ENCODE measurements around the gene RDM1.

DNA sequence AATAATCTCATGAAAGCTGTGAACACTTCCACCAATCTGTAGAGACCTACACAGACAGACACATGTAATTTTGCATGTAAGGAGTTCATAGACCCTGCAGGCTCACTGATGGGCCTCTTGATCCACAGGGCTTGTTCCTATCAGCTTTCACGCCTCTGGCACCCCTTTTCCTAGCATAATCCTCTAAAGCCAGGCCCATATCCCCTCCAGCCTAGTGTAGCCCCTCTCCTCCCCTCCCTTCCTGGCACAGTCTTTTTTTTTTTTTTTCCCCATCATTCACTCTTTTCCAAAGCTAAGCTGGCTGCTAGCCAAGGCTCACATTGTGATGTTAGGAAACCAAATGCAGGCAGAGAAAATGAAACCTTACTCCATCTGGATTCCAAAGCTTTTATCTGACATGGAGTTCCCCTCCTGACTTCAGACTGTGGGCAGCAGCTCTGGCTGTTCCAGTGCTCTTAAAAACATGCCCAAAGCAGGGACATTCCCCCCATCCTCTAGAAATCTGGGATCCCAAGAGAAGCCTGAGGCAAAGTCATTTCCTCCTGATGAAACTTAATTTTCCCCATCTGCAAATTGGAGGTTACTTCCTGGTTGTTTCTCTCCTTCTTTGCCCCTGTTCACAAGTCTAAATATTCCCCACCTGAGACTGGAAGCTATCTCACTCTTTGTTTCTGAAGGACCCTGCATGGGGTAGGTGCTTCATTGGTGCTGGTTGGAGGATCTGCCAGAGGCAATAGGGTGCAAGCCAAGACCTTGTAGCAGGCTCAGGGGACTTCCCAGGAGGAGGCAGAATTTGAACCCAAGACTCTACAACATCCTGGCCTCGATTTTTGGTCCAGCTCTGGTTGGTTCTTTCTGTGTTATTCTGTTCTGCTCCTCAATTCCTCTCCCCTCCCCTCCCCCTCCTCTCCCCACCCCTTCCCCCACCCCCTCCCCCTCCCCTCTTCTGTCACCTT is 40.5 kb downstream of the RDM1 start:
- TF ChIP-seq, protein P1, sequence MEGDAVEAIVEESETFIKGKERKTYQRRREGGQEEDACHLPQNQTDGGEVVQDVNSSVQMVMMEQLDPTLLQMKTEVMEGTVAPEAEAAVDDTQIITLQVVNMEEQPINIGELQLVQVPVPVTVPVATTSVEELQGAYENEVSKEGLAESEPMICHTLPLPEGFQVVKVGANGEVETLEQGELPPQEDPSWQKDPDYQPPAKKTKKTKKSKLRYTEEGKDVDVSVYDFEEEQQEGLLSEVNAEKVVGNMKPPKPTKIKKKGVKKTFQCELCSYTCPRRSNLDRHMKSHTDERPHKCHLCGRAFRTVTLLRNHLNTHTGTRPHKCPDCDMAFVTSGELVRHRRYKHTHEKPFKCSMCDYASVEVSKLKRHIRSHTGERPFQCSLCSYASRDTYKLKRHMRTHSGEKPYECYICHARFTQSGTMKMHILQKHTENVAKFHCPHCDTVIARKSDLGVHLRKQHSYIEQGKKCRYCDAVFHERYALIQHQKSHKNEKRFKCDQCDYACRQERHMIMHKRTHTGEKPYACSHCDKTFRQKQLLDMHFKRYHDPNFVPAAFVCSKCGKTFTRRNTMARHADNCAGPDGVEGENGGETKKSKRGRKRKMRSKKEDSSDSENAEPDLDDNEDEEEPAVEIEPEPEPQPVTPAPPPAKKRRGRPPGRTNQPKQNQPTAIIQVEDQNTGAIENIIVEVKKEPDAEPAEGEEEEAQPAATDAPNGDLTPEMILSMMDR (IDR thresholded peaks at IDR 0.05): no peak
- TF ChIP-seq USF1 (IDR thresholded peaks at IDR 0.05; ENCODE audit: borderline replicate concordance, low read depth) (no peak), RFX5 (IDR thresholded peaks at IDR 0.05; ENCODE audit: low read length) (no peak), SMC3 (IDR thresholded peaks at IDR 0.05; ENCODE audit: low read depth, low read length) (no peak), YY1 (IDR thresholded peaks at IDR 0.05; ENCODE audit: low read depth) (no peak), TEAD4 (IDR thresholded peaks at IDR 0.05; ENCODE audit: borderline replicate concordance, insufficient read depth) (no peak)
- TF ChIP-seq, protein P2, sequence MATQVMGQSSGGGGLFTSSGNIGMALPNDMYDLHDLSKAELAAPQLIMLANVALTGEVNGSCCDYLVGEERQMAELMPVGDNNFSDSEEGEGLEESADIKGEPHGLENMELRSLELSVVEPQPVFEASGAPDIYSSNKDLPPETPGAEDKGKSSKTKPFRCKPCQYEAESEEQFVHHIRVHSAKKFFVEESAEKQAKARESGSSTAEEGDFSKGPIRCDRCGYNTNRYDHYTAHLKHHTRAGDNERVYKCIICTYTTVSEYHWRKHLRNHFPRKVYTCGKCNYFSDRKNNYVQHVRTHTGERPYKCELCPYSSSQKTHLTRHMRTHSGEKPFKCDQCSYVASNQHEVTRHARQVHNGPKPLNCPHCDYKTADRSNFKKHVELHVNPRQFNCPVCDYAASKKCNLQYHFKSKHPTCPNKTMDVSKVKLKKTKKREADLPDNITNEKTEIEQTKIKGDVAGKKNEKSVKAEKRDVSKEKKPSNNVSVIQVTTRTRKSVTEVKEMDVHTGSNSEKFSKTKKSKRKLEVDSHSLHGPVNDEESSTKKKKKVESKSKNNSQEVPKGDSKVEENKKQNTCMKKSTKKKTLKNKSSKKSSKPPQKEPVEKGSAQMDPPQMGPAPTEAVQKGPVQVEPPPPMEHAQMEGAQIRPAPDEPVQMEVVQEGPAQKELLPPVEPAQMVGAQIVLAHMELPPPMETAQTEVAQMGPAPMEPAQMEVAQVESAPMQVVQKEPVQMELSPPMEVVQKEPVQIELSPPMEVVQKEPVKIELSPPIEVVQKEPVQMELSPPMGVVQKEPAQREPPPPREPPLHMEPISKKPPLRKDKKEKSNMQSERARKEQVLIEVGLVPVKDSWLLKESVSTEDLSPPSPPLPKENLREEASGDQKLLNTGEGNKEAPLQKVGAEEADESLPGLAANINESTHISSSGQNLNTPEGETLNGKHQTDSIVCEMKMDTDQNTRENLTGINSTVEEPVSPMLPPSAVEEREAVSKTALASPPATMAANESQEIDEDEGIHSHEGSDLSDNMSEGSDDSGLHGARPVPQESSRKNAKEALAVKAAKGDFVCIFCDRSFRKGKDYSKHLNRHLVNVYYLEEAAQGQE (IDR thresholded peaks at IDR 0.05; ENCODE audit: low read depth, low read length): no peak
